Measurements from ENCODE around the gene HYAL1.
"Not testable (repeated sequence)": the region's sequence is repeated elsewhere in the genome, so short reads cannot be mapped to it uniquely, and the experiment has no call there.

Gene HYAL1

GRCh38 chr3:50274371-50275104 is 28.8 kb downstream of the HYAL1 start:
- DNase-seq (ENCODE audit: insufficient read length, low spot score), result no peak
- TF ChIP-seq, protein P1, sequence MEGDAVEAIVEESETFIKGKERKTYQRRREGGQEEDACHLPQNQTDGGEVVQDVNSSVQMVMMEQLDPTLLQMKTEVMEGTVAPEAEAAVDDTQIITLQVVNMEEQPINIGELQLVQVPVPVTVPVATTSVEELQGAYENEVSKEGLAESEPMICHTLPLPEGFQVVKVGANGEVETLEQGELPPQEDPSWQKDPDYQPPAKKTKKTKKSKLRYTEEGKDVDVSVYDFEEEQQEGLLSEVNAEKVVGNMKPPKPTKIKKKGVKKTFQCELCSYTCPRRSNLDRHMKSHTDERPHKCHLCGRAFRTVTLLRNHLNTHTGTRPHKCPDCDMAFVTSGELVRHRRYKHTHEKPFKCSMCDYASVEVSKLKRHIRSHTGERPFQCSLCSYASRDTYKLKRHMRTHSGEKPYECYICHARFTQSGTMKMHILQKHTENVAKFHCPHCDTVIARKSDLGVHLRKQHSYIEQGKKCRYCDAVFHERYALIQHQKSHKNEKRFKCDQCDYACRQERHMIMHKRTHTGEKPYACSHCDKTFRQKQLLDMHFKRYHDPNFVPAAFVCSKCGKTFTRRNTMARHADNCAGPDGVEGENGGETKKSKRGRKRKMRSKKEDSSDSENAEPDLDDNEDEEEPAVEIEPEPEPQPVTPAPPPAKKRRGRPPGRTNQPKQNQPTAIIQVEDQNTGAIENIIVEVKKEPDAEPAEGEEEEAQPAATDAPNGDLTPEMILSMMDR (IDR thresholded peaks at IDR 0.05; ENCODE audit: insufficient read depth, missing control alignments), result peak; percentile 70
- FAIRE-seq, result no peak

DNA sequence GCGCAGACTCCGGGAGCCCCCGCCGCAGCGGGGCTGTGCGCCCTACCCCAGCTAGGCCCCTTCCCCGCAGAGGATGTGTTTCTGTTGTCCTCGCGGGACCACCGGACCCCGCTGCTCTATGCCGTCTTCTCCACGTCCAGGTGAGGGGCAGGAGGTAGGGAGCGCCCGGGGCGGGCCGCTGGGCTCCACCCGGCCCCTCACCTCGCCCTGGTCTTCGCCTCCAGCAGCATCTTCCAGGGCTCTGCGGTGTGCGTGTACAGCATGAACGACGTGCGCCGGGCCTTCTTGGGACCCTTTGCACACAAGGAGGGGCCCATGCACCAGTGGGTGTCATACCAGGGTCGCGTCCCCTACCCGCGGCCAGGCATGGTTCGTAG is 29.7 kb downstream of the HYAL1 start:
- FAIRE-seq, result no peak
- TF ChIP-seq, protein P1 (IDR thresholded peaks at IDR 0.05; ENCODE audit: insufficient read depth, missing control alignments), result no peak
- no peak for DNase-seq (ENCODE audit: insufficient read length, low spot score)

- TF ChIP-seq, protein P1 (IDR thresholded peaks at IDR 0.05; ENCODE audit: insufficient read depth, missing control alignments), result peak; percentile 89
- no peak for FAIRE-seq
Measured at GRCh38 chr3:50272911-50273688, 30.3 kb downstream of the HYAL1 start.

GRCh38 chr3:50272538-50272910 is 30.9 kb downstream of the HYAL1 start:
- DNase-seq (ENCODE audit: insufficient read length, low spot score); FAIRE-seq: not testable (repeated sequence)

More at GRCh38 chr3:50272911-50273688, 30.3 kb downstream of the HYAL1 start:
- peak; percentile 99 for DNase-seq (ENCODE audit: insufficient read length, low spot score)

- DNase-seq (ENCODE audit: insufficient read length, low spot score), result no peak
- FAIRE-seq, result no peak
- TF ChIP-seq, protein P1 (IDR thresholded peaks at IDR 0.05; ENCODE audit: insufficient read depth, missing control alignments), result no peak
Measured at GRCh38 chr3:50271314-50271936, 31.9 kb downstream of the HYAL1 start.

GRCh38 chr3:50270422-50271224 is 32.8 kb downstream of the HYAL1 start:
- DNase-seq (ENCODE audit: insufficient read length, low spot score) (no peak), FAIRE-seq (no peak)
- TF ChIP-seq, protein P1 (IDR thresholded peaks at IDR 0.05; ENCODE audit: insufficient read depth, missing control alignments), result no peak

- no peak for FAIRE-seq
- TF ChIP-seq, protein P1 (IDR thresholded peaks at IDR 0.05; ENCODE audit: insufficient read depth, missing control alignments), result no peak
- DNase-seq (ENCODE audit: insufficient read length, low spot score), result no peak
Measured at GRCh38 chr3:50269977-50270413, 33.4 kb downstream of the HYAL1 start.

Data from D721Med (cell line).